Endometrial microvascular endothelial cells (primary cell): ENCODE data around the gene STAMBPL1. TPM values are rescaled to one million over a fixed set of nuclear protein-coding genes. Genes with fewer than 3 reads are reported as not detected.

Source experiments
- in situ Hi-C: cut with HindIII; loops from 2 replicates; pipeline ENCODE4 v1.10.0; 2017; ENCODE audit warnings: low sequenced_read_pairs, low pct_unique_long_range_greater_than_20kb; ENCODE audit errors: inconsistent ontology term
- total RNA-seq: library from RNA; depleted of rRNA; stranded (reverse); fragments of >200 nt; gene quantifications from one replicate; pipeline ENCODE4 v1.2.3, GENCODE V29; 2015; ENCODE audit errors: inconsistent ontology term

The STAMBPL1 gene
- total RNA-seq, 1 donor from 2014 or later = 1.1 TPM

DNA sequence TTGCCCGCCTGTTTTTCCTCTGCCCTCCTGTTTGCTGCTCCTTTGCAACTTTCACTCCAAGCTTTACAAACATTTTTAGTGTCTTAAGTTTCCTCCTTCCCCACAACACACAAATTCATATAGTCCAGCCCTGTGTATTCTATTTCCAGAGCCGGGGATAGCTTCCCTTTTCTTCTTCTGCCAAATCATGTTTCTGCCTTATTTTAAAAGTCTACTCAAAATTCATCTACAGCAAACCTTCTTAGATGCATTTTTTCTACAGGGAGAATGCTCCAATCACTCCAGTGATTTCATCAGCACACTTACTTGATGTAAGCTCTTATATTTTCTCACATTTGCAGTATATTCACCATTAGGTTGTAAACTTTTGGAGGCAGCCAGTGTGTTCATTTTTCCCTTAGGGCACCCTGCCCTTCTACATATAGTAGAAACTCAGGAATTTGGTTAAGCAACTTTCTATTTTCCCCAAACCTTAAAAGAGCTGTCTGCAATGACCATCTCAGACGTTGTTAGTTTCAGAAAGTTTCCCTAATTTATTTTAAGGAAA is 84.9 kb downstream of the STAMBPL1 start:
- in situ Hi-C loops = no loop called here

DNA sequence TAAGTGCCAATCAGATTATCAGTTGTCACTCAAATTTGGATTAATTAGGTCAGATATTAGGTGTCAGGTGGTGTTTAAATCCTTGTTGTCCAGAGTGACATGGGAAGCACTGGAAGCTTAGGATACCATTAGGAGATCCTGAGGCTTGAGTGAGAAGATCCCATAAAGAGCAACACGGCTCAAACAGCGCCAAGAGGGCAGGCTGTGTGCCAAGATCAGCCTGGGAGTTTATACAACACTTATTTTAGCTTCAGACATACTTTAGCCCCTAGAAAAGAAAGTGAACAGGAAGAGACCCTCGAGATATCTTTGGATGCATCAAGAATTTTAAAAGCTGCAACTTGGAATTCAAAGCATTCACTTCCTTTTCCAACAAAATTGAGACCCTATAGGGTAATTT is 86.8 kb downstream of the STAMBPL1 start:
- in situ Hi-C loops = no loop called here

DNA sequence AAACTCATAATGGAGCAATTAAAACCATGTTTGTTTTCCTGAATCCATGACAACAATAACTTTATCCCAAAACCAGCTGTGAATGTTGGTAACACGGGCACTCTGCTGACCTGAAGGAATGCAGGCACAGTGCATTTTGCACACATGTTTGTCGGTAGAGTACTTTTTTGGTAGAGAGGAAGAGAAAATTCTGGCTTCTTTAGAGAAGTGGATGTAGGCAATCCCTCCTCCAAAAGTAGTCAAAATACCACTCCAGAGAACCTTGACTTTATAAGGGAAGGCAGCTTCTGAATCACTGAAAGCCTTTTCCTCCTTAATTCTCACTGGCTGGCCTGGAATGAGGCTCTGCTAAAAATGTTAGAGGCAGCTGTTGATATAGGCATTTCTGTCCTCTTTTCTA is 88.3 kb downstream of the STAMBPL1 start:
- in situ Hi-C loops = no loop called here

DNA sequence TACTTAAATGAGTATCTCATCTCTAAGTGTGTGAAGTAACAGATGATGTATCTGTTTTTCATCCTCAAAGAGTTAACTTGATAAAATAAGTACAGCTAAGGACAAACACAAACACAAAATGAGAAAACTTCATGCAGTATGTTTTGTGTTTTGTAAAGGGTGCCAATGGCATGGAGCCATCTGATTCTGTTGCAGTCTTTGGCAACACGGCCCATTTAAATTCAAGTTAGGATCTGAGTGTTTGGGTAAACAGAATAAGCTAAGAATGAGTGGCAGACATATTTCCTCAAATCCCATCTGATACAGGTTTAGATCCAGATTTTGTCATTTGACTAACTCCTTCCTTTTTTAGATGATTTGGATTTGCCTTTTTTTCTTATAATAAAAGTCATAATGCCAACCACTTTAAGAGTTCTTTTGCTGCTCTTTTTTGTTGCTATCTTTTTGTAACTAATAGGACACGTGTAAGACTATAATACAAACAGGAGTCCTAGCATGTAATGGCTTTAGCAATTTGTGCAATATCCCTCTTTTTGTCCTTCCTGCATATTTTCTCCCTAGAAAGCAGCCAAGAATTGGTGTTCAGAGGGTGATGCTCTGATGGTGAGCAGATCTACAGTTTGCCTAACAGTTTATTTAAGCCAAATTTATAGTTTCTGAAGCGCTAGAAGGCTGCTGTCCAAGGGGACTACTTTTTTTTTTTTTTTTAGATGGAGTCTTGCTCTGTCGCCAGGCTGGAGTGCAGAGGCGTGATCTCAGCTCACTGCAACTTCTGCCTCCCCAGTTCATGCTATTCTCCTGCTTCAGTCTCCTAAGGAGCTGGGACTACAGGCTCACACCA is 91.4 kb downstream of the STAMBPL1 start:
- in situ Hi-C loops = no loop called here

Other genes starting within 250 kb of the STAMBPL1 start
- not detected for gene LIPF, start 215.8 kb upstream of the STAMBPL1 start, total RNA-seq
- gene LIPK, start 174.0 kb upstream of the STAMBPL1 start, total RNA-seq = not detected
- not detected for gene LIPN, start 120.2 kb upstream of the STAMBPL1 start, total RNA-seq
- gene LIPM, start 77.5 kb upstream of the STAMBPL1 start, total RNA-seq = not detected
- gene ANKRD22, start 28.4 kb upstream of the STAMBPL1 start, total RNA-seq = not detected
- gene ACTA2, start 72.5 kb downstream of the STAMBPL1 start, total RNA-seq = 36.9 TPM
- gene FAS, start 110.6 kb downstream of the STAMBPL1 start, total RNA-seq = 5.8 TPM